NB4 (cell line): ENCODE measurements around the gene PDE4B.

Experiments used
- MYC ChIP-seq: IDR thresholded peaks from 2 replicates; pipeline ENCODE4 v1.6.1; 2011; ENCODE audit warnings: low read depth, low read length
- POLR2A ChIP-seq: IDR thresholded peaks from 2 replicates; pipeline ENCODE4 v1.6.1; 2011; ENCODE audit warnings: mild to moderate bottlenecking; ENCODE audit not compliant: insufficient read length; ENCODE audit errors: extremely low read depth

DNA sequence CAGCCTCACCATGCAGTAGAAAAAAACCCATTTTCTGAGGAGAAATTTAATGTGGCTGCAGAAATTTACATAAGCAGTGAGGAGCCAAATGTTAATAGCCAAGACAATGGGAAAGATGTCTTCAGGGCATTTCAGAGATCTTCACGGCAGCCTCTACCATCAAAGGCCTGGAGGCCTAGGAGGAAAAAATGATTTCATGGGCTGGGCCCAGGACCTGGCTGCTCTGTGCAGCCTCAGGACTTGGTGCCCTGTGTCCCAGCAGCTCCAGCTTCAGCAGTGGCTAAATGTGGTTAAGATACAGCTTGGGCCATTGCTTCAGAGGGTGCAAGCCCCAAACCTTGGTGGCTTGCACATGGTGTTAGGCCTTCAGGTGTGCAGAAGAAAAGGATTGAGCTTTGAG is 48.0 kb upstream of the PDE4B start:
- TF ChIP-seq POLR2A = no peak
- no peak for TF ChIP-seq MYC
